Brain microvascular endothelial cell (primary cell): Measurements from ENCODE around the gene SLC7A10.
"Not testable (repeated sequence)": the region's sequence is repeated elsewhere in the genome, so short reads cannot be mapped to it uniquely, and the experiment has no call there.

Source experiments
- DNase-seq: peaks from one replicate; pipeline ENCODE4 v3.0.0-alpha.2; 2020
- H3K27ac ChIP-seq: fragments of 250-450 bp; sonication (Bioruptor Pico); 2 replicates; pipeline ENCODE4 v1.5.1; 2020; ENCODE audit warnings: mild to moderate bottlenecking, moderate library complexity
- H3K27me3 ChIP-seq: fragments of 250-450 bp; sonication (Bioruptor Pico); replicated peaks from 2 replicates; pipeline ENCODE4 v1.5.1; 2020; ENCODE audit warnings: mild to moderate bottlenecking
- H3K36me3 ChIP-seq: fragments of 250-450 bp; sonication (Bioruptor Pico); replicated peaks from 2 replicates; pipeline ENCODE4 v1.5.1; 2020; ENCODE audit warnings: mild to moderate bottlenecking
- H3K4me3 ChIP-seq: 2 replicates; pipeline ENCODE4 v1.5.1; 2011; ENCODE audit warnings: low read depth, mild to moderate bottlenecking, control low read depth, low read length, moderate library complexity
- CTCF ChIP-seq: IDR thresholded peaks from 2 replicates; pipeline ENCODE4 v1.5.1; 2011; ENCODE audit warnings: low read depth, mild to moderate bottlenecking, moderate library complexity, low read length, control low read depth, inconsistent platforms; ENCODE audit errors: missing control alignments
- in situ Hi-C: cut with HindIII; loops from 2 replicates; pipeline ENCODE4 v1.10.0; 2017; ENCODE audit warnings: low sequenced_read_pairs, low pct_ligation_motif_present

The SLC7A10 gene

GRCh38 chr19:33215438-33216197, 10.0 kb downstream of the SLC7A10 start:
- Histone ChIP-seq H3K27me3 (no peaks in the 10 kb centered on the region), H3K27ac (no peak overlapping the region), H3K4me3 (no peak overlapping the region), H3K36me3 (no peaks in the 10 kb centered on the region)
- TF ChIP-seq CTCF = no peak
- in situ Hi-C loops = no loop called here
- DNase-seq = no peak

GRCh38 chr19:33214596-33214995, 11.1 kb downstream of the SLC7A10 start:
- peak; percentile 70 for TF ChIP-seq CTCF
- in situ Hi-C loops = no loop called here
- no peaks in the 10 kb centered on the region for H3K36me3 ChIP-seq
- H3K27ac ChIP-seq = no peak overlapping the region
- no peak overlapping the region for H3K4me3 ChIP-seq
- peak; percentile 24 for DNase-seq
- H3K27me3 ChIP-seq = no peaks in the 10 kb centered on the region

- H3K27me3 ChIP-seq = no peaks in the 10 kb centered on the region
- H3K27ac ChIP-seq = no peak overlapping the region
- in situ Hi-C loops = no loop called here
- no peak for DNase-seq
- no peaks in the 10 kb centered on the region for H3K36me3 ChIP-seq
- no peak overlapping the region for H3K4me3 ChIP-seq
- no peak for TF ChIP-seq CTCF
Observed at GRCh38 chr19:33212436-33213172, 13.0 kb downstream of the SLC7A10 start.

- no peaks in the 10 kb centered on the region for H3K36me3 ChIP-seq
- in situ Hi-C loops = no loop called here
- no peak for DNase-seq
- TF ChIP-seq CTCF = no peak
- H3K27ac ChIP-seq = no peak overlapping the region
- no peaks in the 10 kb centered on the region for H3K27me3 ChIP-seq
- H3K4me3 ChIP-seq = no peak overlapping the region
Observed at GRCh38 chr19:33211794-33212435, 13.7 kb downstream of the SLC7A10 start.

- DNase-seq = no peak
- H3K36me3 ChIP-seq = peaks cover 4% of the 10 kb centered on the region
- H3K27me3 ChIP-seq = no peaks in the 10 kb centered on the region
- no peak overlapping the region for H3K27ac ChIP-seq
- no peak for TF ChIP-seq CTCF
- no peak overlapping the region for H3K4me3 ChIP-seq
- in situ Hi-C loops = no loop called here
Observed at GRCh38 chr19:33210266-33210940, 15.2 kb downstream of the SLC7A10 start.

GRCh38 chr19:33209850-33210230, 15.8 kb downstream of the SLC7A10 start:
- H3K4me3 ChIP-seq, H3K27ac ChIP-seq, H3K36me3 ChIP-seq, in situ Hi-C loops, H3K27me3 ChIP-seq, DNase-seq: not testable (repeated sequence)
